HCT116 (cell line): ENCODE measurements around the gene DBP. TPM values are rescaled to one million over a fixed set of nuclear protein-coding genes. Genes with fewer than 3 reads are reported as not detected.
A peak's percentile ranks its signal among the peaks of the same experiment; 100 is the strongest.

Experiments
- ATAC-seq: fragments of 200-7000 bp; cut with Tn5 transposase; 2 replicates; pipeline ENCODE4 v1.9.1; 2020; ENCODE audit warnings: mild to moderate bottlenecking, moderate library complexity
- BruUV-seq: library from RNA; stranded (reverse); fragments of 400-500 nt; replicated peaks from 2 replicates; lab custom pipeline; 2021; lab: Mats Ljungman, UMichigan
- CTCF ChIA-PET: fragments of 300-600 bp; sonication (Branson Sonifier 250); formaldehyde crosslinking; loops from one replicate; lab custom pipeline; 2021; ENCODE audit warnings: antibody characterized with exemption; lab: Charles Lee
- POLR2A ChIA-PET: fragments of 300-600, 350-600 bp; sonication (Branson Sonifier 250); formaldehyde crosslinking; loops from one replicate; lab custom pipeline; 2021; ENCODE audit warnings: antibody characterized with exemption; lab: Charles Lee
- RAD21 ChIA-PET, 2 experiments: fragments of 300-600 bp; sonication (Branson Sonifier 250); formaldehyde crosslinking; loops; one replicate each; lab custom pipeline; 2023; ENCODE audit warnings: low total read pairs in 2 of 2; ENCODE audit not compliant: uncharacterized antibody in 2 of 2, unreplicated experiment in 2 of 2, low non-redundant PET in 1 of 2; lab: Charles Lee
- DNase-seq: peaks from one replicate; pipeline ENCODE4 v3.0.0-alpha.2; 2010; ENCODE audit warnings: low read depth, low spot score
- H2AFZ ChIP-seq: fragments of 200-600 bp; shearing (Covaris generic), sonication (generic); 2 replicates; pipeline ENCODE4 v1.6.1; 2017; ENCODE audit warnings: low read depth, mixed run types, mixed read lengths, antibody characterized with exemption, low read length; ENCODE audit not compliant: poor library complexity, severe bottlenecking
- H3K27ac ChIP-seq: 2 replicates; pipeline ENCODE4 v1.5.1; 2012; ENCODE audit warnings: low read depth, low read length
- H3K27me3 ChIP-seq: fragments of 200-600 bp; sonication (generic); 2 replicates; pipeline ENCODE4 v1.6.1; 2016; ENCODE audit warnings: mixed run types, low read length, mixed read lengths; ENCODE audit not compliant: insufficient read depth
- H3K36me3 ChIP-seq, 2 experiments: fragments of 200-500 bp in 1 of 2; fragments of 200-600 bp in 1 of 2; sonication (Bioruptor generic) in 1 of 2; sonication (generic) in 1 of 2; 2 replicates each; pipeline versions ENCODE4 v1.5.1 to v1.6.1; 2014 to 2016; ENCODE audit warnings: low read length in 2 of 2, inconsistent platforms in 1 of 2, mixed read lengths in 1 of 2, mixed run types in 1 of 2; ENCODE audit not compliant: insufficient read depth in 2 of 2, control insufficient read depth in 1 of 2
- H3K4me1 ChIP-seq, 2 experiments: fragments of 200-600 bp in 1 of 2; sonication (generic) in 1 of 2; 2 replicates each; pipeline versions ENCODE4 v1.5.1 to v1.6.1; 2012 to 2017; ENCODE audit warnings: low read length in 2 of 2, inconsistent platforms in 1 of 2, mild to moderate bottlenecking in 1 of 2, mixed read lengths in 1 of 2, mixed run types in 1 of 2, moderate library complexity in 1 of 2; ENCODE audit not compliant: insufficient read depth in 2 of 2, control insufficient read depth in 1 of 2
- H3K4me2 ChIP-seq: fragments of 200-600 bp; sonication (generic); 2 replicates; pipeline ENCODE4 v1.6.1; 2017; ENCODE audit warnings: mixed run types, low read length, mixed read lengths
- H3K4me3 ChIP-seq, 2 experiments: fragments of 200-600 bp in 1 of 2; sonication (generic) in 1 of 2; replicated peaks in 1 of 2; 2 replicates each; pipeline ENCODE4 v1.5.1; 2011 to 2016; ENCODE audit warnings: low read length in 2 of 2, control low read depth in 1 of 2, low read depth in 1 of 2, mild to moderate bottlenecking in 1 of 2, mixed read lengths in 1 of 2, mixed run types in 1 of 2
- H3K79me2 ChIP-seq: fragments of 200-600 bp; sonication (generic); 2 replicates; pipeline ENCODE4 v1.6.1; 2017; ENCODE audit warnings: mild to moderate bottlenecking, mixed run types, low read length, moderate library complexity, mixed read lengths; ENCODE audit not compliant: insufficient read depth
- H3K9ac ChIP-seq: fragments of 200-600 bp; sonication (generic); 2 replicates; pipeline ENCODE4 v1.6.1; 2016; ENCODE audit warnings: low read length, mixed read lengths
- H3K9me2 ChIP-seq: fragments of 200-600 bp; sonication (generic), shearing (Covaris generic); 2 replicates; pipeline ENCODE4 v1.6.1; 2017; ENCODE audit warnings: mixed run types, mild to moderate bottlenecking, moderate library complexity; ENCODE audit not compliant: insufficient read depth
- H3K9me3 ChIP-seq, 2 experiments: fragments of 200-500 bp in 1 of 2; fragments of 200-600 bp in 1 of 2; sonication (Bioruptor generic) in 1 of 2; sonication (generic) in 1 of 2; 2 replicates each; pipeline ENCODE4 v1.6.1; 2014 to 2017; ENCODE audit warnings: low read length in 2 of 2, mixed read lengths in 2 of 2, inconsistent platforms in 1 of 2, low read depth in 1 of 2, mild to moderate bottlenecking in 1 of 2, mixed run types in 1 of 2, moderate library complexity in 1 of 2; ENCODE audit not compliant: control insufficient read depth in 1 of 2, insufficient read depth in 1 of 2
- H4K20me1 ChIP-seq: fragments of 200-600 bp; sonication (generic), shearing (Covaris generic); 2 replicates; pipeline ENCODE4 v1.6.1; 2017; ENCODE audit warnings: mixed run types, mild to moderate bottlenecking, moderate library complexity; ENCODE audit not compliant: insufficient read depth
- ATF3 ChIP-seq: IDR thresholded peaks from 2 replicates; pipeline ENCODE4 v1.6.1; 2012
- EGR1 ChIP-seq: IDR thresholded peaks from 2 replicates; pipeline ENCODE4 v1.6.1; 2012; ENCODE audit warnings: low read depth
- EZH2 ChIP-seq: fragments of 200-600 bp; sonication (generic); IDR thresholded peaks from 2 replicates; pipeline ENCODE4 v1.6.1; 2017; ENCODE audit warnings: antibody characterized with exemption, mixed run types
- MAX ChIP-seq: IDR thresholded peaks from 2 replicates; pipeline ENCODE4 v1.6.1; 2012
- POLR2A ChIP-seq: IDR thresholded peaks from 2 replicates; pipeline ENCODE4 v1.7.0; 2011; ENCODE audit warnings: borderline replicate concordance; ENCODE audit not compliant: insufficient read depth, insufficient read length; ENCODE audit errors: extremely low read depth
- RAD21 ChIP-seq: IDR thresholded peaks from 2 replicates; pipeline ENCODE4 v1.6.1; 2012; ENCODE audit warnings: low read depth, mild to moderate bottlenecking
- SP1 ChIP-seq: IDR thresholded peaks from 2 replicates; pipeline ENCODE4 v1.6.1; 2012; ENCODE audit warnings: low read depth
- SRF ChIP-seq: IDR thresholded peaks from 2 replicates; pipeline ENCODE4 v1.6.1; 2012; ENCODE audit warnings: low read depth
- YY1 ChIP-seq: IDR thresholded peaks from 2 replicates; pipeline ENCODE4 v1.6.1; 2011; ENCODE audit warnings: low read length, low read depth, moderate library complexity, mild to moderate bottlenecking; ENCODE audit not compliant: insufficient replicate concordance; ENCODE audit errors: extremely low read depth
- ZBTB33 ChIP-seq: IDR thresholded peaks from 2 replicates; pipeline ENCODE4 v1.6.1; 2011; ENCODE audit warnings: mild to moderate bottlenecking, low read length, moderate library complexity; ENCODE audit not compliant: insufficient replicate concordance; ENCODE audit errors: extremely low read depth
- ZNF274 ChIP-seq: fragments of 200-500 bp; sonication (Bioruptor generic); IDR thresholded peaks from 2 replicates; pipeline ENCODE4 v1.6.1; 2014; ENCODE audit warnings: mild to moderate bottlenecking, low read depth, low read length, inconsistent platforms
- intact Hi-C: fragments of 100-400 bp; cut with micrococcal nuclease; formaldehyde crosslinking; loops from 2 replicates; pipeline ENCODE4 v1.10.0; 2022
- total RNA-seq: library from RNA; stranded (reverse); gene quantifications from one replicate; pipeline ENCODE4 v1.2.1, GENCODE V29; 2021; ENCODE audit not compliant: unreplicated experiment
- TF ChIP-seq, protein P1 (sequence below), 3 experiments: fragments of 200-600 bp in 1 of 3; sonication (generic) in 1 of 3; IDR thresholded peaks in 2 of 3; conservative IDR thresholded peaks in 1 of 3; 2 replicates each; pipeline ENCODE4 v1.5.1; 2012 to 2017; ENCODE audit warnings: low read depth in 2 of 3, low read length in 2 of 3, antibody characterized with exemption in 1 of 3, borderline replicate concordance in 1 of 3, control low read depth in 1 of 3, mild to moderate bottlenecking in 1 of 3, mixed read lengths in 1 of 3, mixed run types in 1 of 3, moderate library complexity in 1 of 3; ENCODE audit not compliant: insufficient read depth in 1 of 3

DBP gene
- total RNA-seq, 1 experiment from 2014 or later = 45.9 TPM

- Histone ChIP-seq H3K36me3 (no peaks in the 10 kb centered on the region), H3K4me2 (peak within 1 kb of the TSS; percentile 85), H3K9me3 (no peaks in the 10 kb centered on the region), H3K4me1 (peaks cover 19 to 52% of the 10 kb centered on the region in 2 experiments), H3K9ac (peak within 1 kb of the TSS; percentile 56), H3K27ac (peak within 1 kb of the TSS; percentile 83), H4K20me1 (no peaks in the 10 kb centered on the region), H3K27me3 (no peaks in the 10 kb centered on the region), H2AFZ (no peak within 1 kb of the TSS), H3K4me3 (peak within 1 kb of the TSS; percentile 55 to 58), H3K9me2 (no peaks in the 10 kb centered on the region), H3K79me2 (no peaks in the 10 kb centered on the region)
- DNase-seq (peak; percentile 77), ATAC-seq (peak; percentile 83)
- BruUV-seq = no TSS peak
- POLR2A ChIA-PET = interaction anchor here (0.7 to 2.5 kb wide), 15 partner anchors 9 to 1361 kb away, joined by 3 to 27 read pairs (median 4); partner anchors contain the start of genes DBP, FUT2, PPP1R15A and RPL18
- CTCF ChIA-PET = interaction anchor here (0.7 to 2.4 kb wide), 16 partner anchors 8 to 325 kb away, joined by 3 to 14 read pairs (median 4); partner anchors contain the start of genes FUT2, RPL18 and SPHK2
- RAD21 ChIA-PET = interaction anchor here (0.9 to 1.4 kb wide), 4 partner anchors 30 to 197 kb away, joined by 3 to 5 read pairs (median 3); no protein-coding TSS in a partner anchor
- TF ChIP-seq YY1 (peak; percentile 49), ZNF274 (no peak), SP1 (peak; percentile 79), POLR2A (no peak), ZBTB33 (no peak), ATF3 (no peak), EZH2 (no peak), RAD21 (peak; percentile 95), EGR1 (peak; percentile 84), SRF (no peak), MAX (peak; percentile 88; the same call in 1 of the 2 replicates)
- TF ChIP-seq, protein P1, sequence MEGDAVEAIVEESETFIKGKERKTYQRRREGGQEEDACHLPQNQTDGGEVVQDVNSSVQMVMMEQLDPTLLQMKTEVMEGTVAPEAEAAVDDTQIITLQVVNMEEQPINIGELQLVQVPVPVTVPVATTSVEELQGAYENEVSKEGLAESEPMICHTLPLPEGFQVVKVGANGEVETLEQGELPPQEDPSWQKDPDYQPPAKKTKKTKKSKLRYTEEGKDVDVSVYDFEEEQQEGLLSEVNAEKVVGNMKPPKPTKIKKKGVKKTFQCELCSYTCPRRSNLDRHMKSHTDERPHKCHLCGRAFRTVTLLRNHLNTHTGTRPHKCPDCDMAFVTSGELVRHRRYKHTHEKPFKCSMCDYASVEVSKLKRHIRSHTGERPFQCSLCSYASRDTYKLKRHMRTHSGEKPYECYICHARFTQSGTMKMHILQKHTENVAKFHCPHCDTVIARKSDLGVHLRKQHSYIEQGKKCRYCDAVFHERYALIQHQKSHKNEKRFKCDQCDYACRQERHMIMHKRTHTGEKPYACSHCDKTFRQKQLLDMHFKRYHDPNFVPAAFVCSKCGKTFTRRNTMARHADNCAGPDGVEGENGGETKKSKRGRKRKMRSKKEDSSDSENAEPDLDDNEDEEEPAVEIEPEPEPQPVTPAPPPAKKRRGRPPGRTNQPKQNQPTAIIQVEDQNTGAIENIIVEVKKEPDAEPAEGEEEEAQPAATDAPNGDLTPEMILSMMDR (IDR thresholded peaks at IDR 0.05 in 2 of 3, conservative IDR thresholded peaks at IDR 0.05 in 1 of 3; ENCODE audit: borderline replicate concordance in 1 of 3, insufficient read depth in 1 of 3, low read depth in 2 of 3, low read length in 2 of 3) = peak in 2 of 3 experiments; percentile 83 to 91; a peak in 5 of 6 replicates
- intact Hi-C loops = loop anchor here (2.0 kb wide), 3 partner anchors 143 to 197 kb away; no protein-coding TSS in a partner anchor
Observed at GRCh38 chr19:48646001-48646721, 9.0 kb upstream of the DBP start, which contains the start of gene CA11. CA11 (minus strand) TSS chr19:48646187; CDS start chr19:48645632, 555 bp downstream.
